ENCODE measurements around the gene KRT5.

Gene KRT5

GRCh38 chr12:52552681-52553195 lies 32.5 kb upstream of the KRT5 start, which contains the start of gene KRT71:
KRT71 (minus strand) TSS chr12:52553145; CDS start chr12:52553077, 68 bp downstream.
- Histone ChIP-seq H3K9me3 (ENCODE audit: insufficient read depth, low read depth, low read length) (no peaks in the 10 kb centered on the region), H3K9me2 (replicated peaks; ENCODE audit: low read depth, low read length) (no peaks in the 10 kb centered on the region), H2AFZ (ENCODE audit: low read length) (no peak within 1 kb of the TSS), H3K9ac (ENCODE audit: low read depth, low read length, poor library complexity, severe bottlenecking) (no peak within 1 kb of the TSS), H3K4me1 (ENCODE audit: insufficient read depth, low read length, poor library complexity, severe bottlenecking) (no peaks in the 10 kb centered on the region), H3K4me3 (ENCODE audit: low read length, poor library complexity, severe bottlenecking) (no peak within 1 kb of the TSS), H3K27me3 (ENCODE audit: insufficient read depth, low read length, poor library complexity, severe bottlenecking) (no peaks in the 10 kb centered on the region), H4K20me1 (ENCODE audit: insufficient read depth, low read length, poor library complexity, severe bottlenecking) (no peaks in the 10 kb centered on the region), H3K4me2 (ENCODE audit: low read depth, low read length, poor library complexity, severe bottlenecking) (no peak within 1 kb of the TSS), H3K79me2 (ENCODE audit: insufficient read depth, low read length) (no peaks in the 10 kb centered on the region), H3F3A (ENCODE audit: low read depth) (no peaks in the 10 kb centered on the region), H3K36me3 (ENCODE audit: insufficient read depth, low read length) (no peaks in the 10 kb centered on the region)
- TF ChIP-seq EZH2phosphoT487 (IDR thresholded peaks at IDR 0.05; ENCODE audit: borderline replicate concordance) = no peak
- no peak for TF ChIP-seq CTCF (conservative IDR thresholded peaks at IDR 0.05; ENCODE audit: low read length)

GRCh38 chr12:52552055-52552454 lies 31.9 kb upstream of the KRT5 start:
- Histone ChIP-seq H3K4me3 (ENCODE audit: low read length, poor library complexity, severe bottlenecking) (no peak overlapping the region), H2AFZ (ENCODE audit: low read length) (no peak overlapping the region), H3K36me3 (ENCODE audit: insufficient read depth, low read length) (no peaks in the 10 kb centered on the region), H3K9me2 (replicated peaks; ENCODE audit: low read depth, low read length) (no peaks in the 10 kb centered on the region), H3K79me2 (ENCODE audit: insufficient read depth, low read length) (no peaks in the 10 kb centered on the region), H3K9me3 (ENCODE audit: insufficient read depth, low read depth, low read length) (no peaks in the 10 kb centered on the region), H3K27me3 (ENCODE audit: insufficient read depth, low read length, poor library complexity, severe bottlenecking) (no peaks in the 10 kb centered on the region), H3K9ac (ENCODE audit: low read depth, low read length, poor library complexity, severe bottlenecking) (no peak overlapping the region), H3F3A (ENCODE audit: low read depth) (no peaks in the 10 kb centered on the region), H3K4me1 (ENCODE audit: insufficient read depth, low read length, poor library complexity, severe bottlenecking) (no peaks in the 10 kb centered on the region), H3K4me2 (ENCODE audit: low read depth, low read length, poor library complexity, severe bottlenecking) (no peak overlapping the region), H4K20me1 (ENCODE audit: insufficient read depth, low read length, poor library complexity, severe bottlenecking) (no peaks in the 10 kb centered on the region)
- no peak for TF ChIP-seq CTCF (conservative IDR thresholded peaks at IDR 0.05; ENCODE audit: low read length)
- TF ChIP-seq EZH2phosphoT487 (IDR thresholded peaks at IDR 0.05; ENCODE audit: borderline replicate concordance) = no peak

GRCh38 chr12:52551216-52551865 lies 31.1 kb upstream of the KRT5 start:
- Histone ChIP-seq H3K9me2 (replicated peaks; ENCODE audit: low read depth, low read length) (no peaks in the 10 kb centered on the region), H3K4me3 (ENCODE audit: low read length, poor library complexity, severe bottlenecking) (no peak overlapping the region), H3F3A (ENCODE audit: low read depth) (no peaks in the 10 kb centered on the region), H3K79me2 (ENCODE audit: insufficient read depth, low read length) (no peaks in the 10 kb centered on the region), H3K4me2 (ENCODE audit: low read depth, low read length, poor library complexity, severe bottlenecking) (no peak overlapping the region), H3K9me3 (ENCODE audit: insufficient read depth, low read depth, low read length) (no peaks in the 10 kb centered on the region), H3K4me1 (ENCODE audit: insufficient read depth, low read length, poor library complexity, severe bottlenecking) (no peaks in the 10 kb centered on the region), H3K9ac (ENCODE audit: low read depth, low read length, poor library complexity, severe bottlenecking) (no peak overlapping the region), H3K27me3 (ENCODE audit: insufficient read depth, low read length, poor library complexity, severe bottlenecking) (no peaks in the 10 kb centered on the region), H2AFZ (ENCODE audit: low read length) (no peak overlapping the region), H3K36me3 (ENCODE audit: insufficient read depth, low read length) (no peaks in the 10 kb centered on the region), H4K20me1 (ENCODE audit: insufficient read depth, low read length, poor library complexity, severe bottlenecking) (no peaks in the 10 kb centered on the region)
- TF ChIP-seq CTCF (conservative IDR thresholded peaks at IDR 0.05; ENCODE audit: low read length) = no peak
- no peak for TF ChIP-seq EZH2phosphoT487 (IDR thresholded peaks at IDR 0.05; ENCODE audit: borderline replicate concordance)

All from Loucy (cell line).